Loucy (cell line): ENCODE measurements around the gene SERGEF.

ENCODE experiments used
- EZH2phosphoT487 ChIP-seq: fragments of 200-600 bp; IDR thresholded peaks from 2 replicates; pipeline ENCODE4 v1.6.1; 2018; ENCODE audit warnings: antibody characterized with exemption, mild to moderate bottlenecking, moderate library complexity, borderline replicate concordance
- TF ChIP-seq, protein P1 (sequence below): fragments of 200-600 bp; sonication (generic); conservative IDR thresholded peaks from 2 replicates; pipeline ENCODE4 v1.5.1; 2014; ENCODE audit warnings: mild to moderate bottlenecking, antibody characterized with exemption, low read length

- TF ChIP-seq, protein P1, sequence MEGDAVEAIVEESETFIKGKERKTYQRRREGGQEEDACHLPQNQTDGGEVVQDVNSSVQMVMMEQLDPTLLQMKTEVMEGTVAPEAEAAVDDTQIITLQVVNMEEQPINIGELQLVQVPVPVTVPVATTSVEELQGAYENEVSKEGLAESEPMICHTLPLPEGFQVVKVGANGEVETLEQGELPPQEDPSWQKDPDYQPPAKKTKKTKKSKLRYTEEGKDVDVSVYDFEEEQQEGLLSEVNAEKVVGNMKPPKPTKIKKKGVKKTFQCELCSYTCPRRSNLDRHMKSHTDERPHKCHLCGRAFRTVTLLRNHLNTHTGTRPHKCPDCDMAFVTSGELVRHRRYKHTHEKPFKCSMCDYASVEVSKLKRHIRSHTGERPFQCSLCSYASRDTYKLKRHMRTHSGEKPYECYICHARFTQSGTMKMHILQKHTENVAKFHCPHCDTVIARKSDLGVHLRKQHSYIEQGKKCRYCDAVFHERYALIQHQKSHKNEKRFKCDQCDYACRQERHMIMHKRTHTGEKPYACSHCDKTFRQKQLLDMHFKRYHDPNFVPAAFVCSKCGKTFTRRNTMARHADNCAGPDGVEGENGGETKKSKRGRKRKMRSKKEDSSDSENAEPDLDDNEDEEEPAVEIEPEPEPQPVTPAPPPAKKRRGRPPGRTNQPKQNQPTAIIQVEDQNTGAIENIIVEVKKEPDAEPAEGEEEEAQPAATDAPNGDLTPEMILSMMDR: no peak
- no peak for TF ChIP-seq EZH2phosphoT487
Measured at GRCh38 chr11:17931595-17931994, 81.3 kb downstream of the SERGEF start.
